Astrocyte (in vitro differentiated cells and primary cell): ENCODE data around the gene RANBP3. TPM values are rescaled to one million over a fixed set of nuclear protein-coding genes. Genes with fewer than 3 reads are reported as not detected.

Experiments
- DNase-seq: peaks from one replicate; pipeline ENCODE4 v3.0.0-alpha.2; 2010; ENCODE audit warnings: low read depth
- FAIRE-seq: peaks from 2 replicates; lab custom pipeline; 2011; peaks lifted over from hg19 to GRCh38; lab: Jason Lieb, UNC
- H2AFZ ChIP-seq: 2 replicates; pipeline ENCODE4 v1.6.0; 2012; ENCODE audit warnings: low read depth, low read length, inconsistent platforms
- H3K27ac ChIP-seq: 2 replicates; pipeline ENCODE4 v1.5.1; 2011; ENCODE audit warnings: low read depth, low read length, inconsistent platforms
- H3K27me3 ChIP-seq: 2 replicates; pipeline ENCODE4 v1.6.0; 2011; ENCODE audit warnings: low read length, inconsistent platforms; ENCODE audit not compliant: insufficient read depth
- H3K36me3 ChIP-seq: 2 replicates; pipeline ENCODE4 v1.5.1; 2011; ENCODE audit warnings: low read length, inconsistent platforms; ENCODE audit not compliant: insufficient read depth
- H3K4me1 ChIP-seq: 2 replicates; pipeline ENCODE4 v1.5.1; 2011; ENCODE audit warnings: low read length, inconsistent platforms; ENCODE audit not compliant: insufficient read depth
- H3K4me2 ChIP-seq: 2 replicates; pipeline ENCODE4 v1.6.0; 2012; ENCODE audit warnings: low read length, inconsistent platforms
- H3K4me3 ChIP-seq: 2 replicates; pipeline ENCODE4 v1.5.1; 2011; ENCODE audit warnings: low read depth, mild to moderate bottlenecking, low read length, inconsistent platforms; ENCODE audit not compliant: insufficient read depth
- H3K79me2 ChIP-seq: 2 replicates; pipeline ENCODE4 v1.6.0; 2012; ENCODE audit warnings: mild to moderate bottlenecking, low read length, inconsistent platforms; ENCODE audit not compliant: insufficient read depth
- H3K9ac ChIP-seq: 2 replicates; pipeline ENCODE4 v1.6.0; 2012; ENCODE audit warnings: mild to moderate bottlenecking, low read length, inconsistent platforms
- H3K9me3 ChIP-seq: 2 replicates; pipeline ENCODE4 v1.5.1; 2012; ENCODE audit warnings: low read depth, mild to moderate bottlenecking, low read length, inconsistent platforms; ENCODE audit not compliant: insufficient read depth
- H4K20me1 ChIP-seq: 2 replicates; pipeline ENCODE4 v1.6.0; 2012; ENCODE audit warnings: low read length, inconsistent platforms; ENCODE audit not compliant: insufficient read depth
- H3K27ac Mint-ChIP-seq: one replicate; pipeline ENCODE4 v1.8.0; 2021; ENCODE audit warnings: mild to moderate bottlenecking, mixed read lengths; ENCODE audit not compliant: unreplicated experiment
- H3K27me3 Mint-ChIP-seq: one replicate; pipeline ENCODE4 v1.8.0; 2021; ENCODE audit warnings: low read depth, mixed read lengths; ENCODE audit not compliant: unreplicated experiment
- H3K36me3 Mint-ChIP-seq: one replicate; pipeline ENCODE4 v1.8.0; 2021; ENCODE audit warnings: low read depth, mixed read lengths; ENCODE audit not compliant: unreplicated experiment
- H3K4me1 Mint-ChIP-seq: one replicate; pipeline ENCODE4 v1.8.0; 2021; ENCODE audit warnings: low read depth, mixed read lengths; ENCODE audit not compliant: unreplicated experiment
- H3K4me3 Mint-ChIP-seq: one replicate; pipeline ENCODE4 v1.8.0; 2021; ENCODE audit warnings: mild to moderate bottlenecking, moderate library complexity, mixed read lengths; ENCODE audit not compliant: unreplicated experiment
- H3K9me3 Mint-ChIP-seq: one replicate; pipeline ENCODE4 v1.8.0; 2021; ENCODE audit warnings: mild to moderate bottlenecking, mixed read lengths; ENCODE audit not compliant: unreplicated experiment
- CTCF ChIP-seq: IDR thresholded peaks from 2 replicates; pipeline ENCODE4 v1.5.1; 2011; ENCODE audit warnings: low read depth, mild to moderate bottlenecking, inconsistent platforms, low read length, moderate library complexity; ENCODE audit not compliant: insufficient read depth
- EZH2 ChIP-seq: IDR thresholded peaks from 2 replicates; pipeline ENCODE4 v1.6.1; 2012; ENCODE audit warnings: mild to moderate bottlenecking, low read length, inconsistent platforms; ENCODE audit not compliant: insufficient read depth
- total RNA-seq: library from RNA; stranded (reverse); gene quantifications from 2 replicates; pipeline ENCODE4 v1.2.1, GENCODE V29; 2021

The RANBP3 gene
- total RNA-seq, 1 donor from 2014 or later, result 70.5 TPM

- no peak for DNase-seq
Measured at GRCh38 chr19:5873617-5874199, 104.2 kb downstream of the RANBP3 start.

GRCh38 chr19:5870986-5871394 is 107.0 kb downstream of the RANBP3 start:
- no peak overlapping the region for H3K9ac ChIP-seq
- Mint-ChIP-seq H3K9me3 (no peaks in the 10 kb centered on the region), H3K27ac (no peak overlapping the region), H3K27me3 (peaks cover 24% of the 10 kb centered on the region), H3K4me3 (no peak overlapping the region), H3K4me1 (no peaks in the 10 kb centered on the region), H3K36me3 (no peaks in the 10 kb centered on the region)
- TF ChIP-seq EZH2 (no peak), CTCF (no peak)
- no peak for DNase-seq
- no peaks in the 10 kb centered on the region for H3K4me1 ChIP-seq
- no peak for FAIRE-seq
- no peaks in the 10 kb centered on the region for H3K27me3 ChIP-seq
- H4K20me1 ChIP-seq, result no peaks in the 10 kb centered on the region
- H3K4me3 ChIP-seq, result no peak overlapping the region
- no peaks in the 10 kb centered on the region for H3K9me3 ChIP-seq
- H2AFZ ChIP-seq, result no peak overlapping the region
- H3K36me3 ChIP-seq, result no peaks in the 10 kb centered on the region
- no peaks in the 10 kb centered on the region for H3K79me2 ChIP-seq
- H3K4me2 ChIP-seq, result no peak overlapping the region
- no peak overlapping the region for H3K27ac ChIP-seq

More at GRCh38 chr19:5873617-5874199, 104.2 kb downstream of the RANBP3 start:
- Mint-ChIP-seq H3K27ac (no peak overlapping the region), H3K4me3 (no peak overlapping the region), H3K27me3 (peaks cover 11% of the 10 kb centered on the region), H3K4me1 (peaks cover 2% of the 10 kb centered on the region), H3K36me3 (no peaks in the 10 kb centered on the region), H3K9me3 (no peaks in the 10 kb centered on the region)
- H4K20me1 ChIP-seq, result no peaks in the 10 kb centered on the region
- TF ChIP-seq CTCF, result no peak
- no peak for TF ChIP-seq EZH2
- H3K4me1 ChIP-seq, result no peaks in the 10 kb centered on the region
- H3K9me3 ChIP-seq, result no peaks in the 10 kb centered on the region
- FAIRE-seq, result no peak
- no peak overlapping the region for H3K4me3 ChIP-seq
- no peaks in the 10 kb centered on the region for H3K27me3 ChIP-seq
- no peak overlapping the region for H3K27ac ChIP-seq
- no peak overlapping the region for H3K4me2 ChIP-seq
- no peak overlapping the region for H3K9ac ChIP-seq
- H3K36me3 ChIP-seq, result no peaks in the 10 kb centered on the region
- no peaks in the 10 kb centered on the region for H3K79me2 ChIP-seq
- no peak overlapping the region for H2AFZ ChIP-seq

- no peak overlapping the region for H3K27ac Mint-ChIP-seq
- TF ChIP-seq CTCF (no peak), EZH2 (no peak)
- no peak overlapping the region for H3K4me3 ChIP-seq
- H3K9ac ChIP-seq, result no peak overlapping the region
- H3K79me2 ChIP-seq, result no peaks in the 10 kb centered on the region
- no peaks in the 10 kb centered on the region for H3K36me3 Mint-ChIP-seq
- H3K4me2 ChIP-seq, result no peak overlapping the region
- H3K4me1 ChIP-seq, result no peaks in the 10 kb centered on the region
- H3K4me3 Mint-ChIP-seq, result no peak overlapping the region
- no peak overlapping the region for H2AFZ ChIP-seq
- H3K27me3 Mint-ChIP-seq, result peaks cover 43% of the 10 kb centered on the region
- no peaks in the 10 kb centered on the region for H4K20me1 ChIP-seq
- H3K4me1 Mint-ChIP-seq, result no peaks in the 10 kb centered on the region
- peaks cover 4% of the 10 kb centered on the region for H3K27me3 ChIP-seq
- FAIRE-seq (no peak), DNase-seq (no peak)
- H3K36me3 ChIP-seq, result no peaks in the 10 kb centered on the region
- no peaks in the 10 kb centered on the region for H3K9me3 ChIP-seq
- no peaks in the 10 kb centered on the region for H3K9me3 Mint-ChIP-seq
- H3K27ac ChIP-seq, result no peak overlapping the region
Measured at GRCh38 chr19:5867201-5868136, 110.5 kb downstream of the RANBP3 start.
